CD14-positive monocyte (primary cell): Measurements from ENCODE around the gene PDIA5. TPM values are rescaled to one million over a fixed set of nuclear protein-coding genes. Genes with fewer than 3 reads are reported as not detected.
A peak's percentile ranks its signal among the peaks of the same experiment; 100 is the strongest.

Source experiments
- DNase-seq, 3 donors: peaks; one replicate each; pipeline ENCODE4 v3.0.0-alpha.2; 2011 to 2022
- H2AFZ ChIP-seq: 2 replicates; pipeline ENCODE4 v1.6.0; 2012; ENCODE audit warnings: mild to moderate bottlenecking, low read depth, low read length, inconsistent platforms; ENCODE audit not compliant: insufficient read depth, poor library complexity, severe bottlenecking
- H3K27ac ChIP-seq, 2 donors: 1 replicate in 1 of 2; 2 replicates in 1 of 2; pipeline ENCODE4 v1.5.1; 2012 to 2013; ENCODE audit warnings: low read length in 2 of 2, control low read depth in 1 of 2, inconsistent platforms in 1 of 2, low read depth in 1 of 2, mild to moderate bottlenecking in 1 of 2
- H3K27me3 ChIP-seq, 2 donors: one replicate each; pipeline versions ENCODE4 v1.6.0 to v1.6.1; 2011 to 2013; ENCODE audit warnings: low read length in 2 of 2; ENCODE audit not compliant: control insufficient read depth in 2 of 2, insufficient read depth in 2 of 2
- H3K36me3 ChIP-seq, 2 donors: replicated peaks in 1 of 2; 1 replicate in 1 of 2; 2 replicates in 1 of 2; pipeline versions ENCODE4 v1.5.1 to v1.6.1; 2012 to 2013; ENCODE audit warnings: low read length in 2 of 2, control low read depth in 1 of 2, inconsistent platforms in 1 of 2, mild to moderate bottlenecking in 1 of 2; ENCODE audit not compliant: insufficient read depth in 2 of 2, control insufficient read depth in 1 of 2
- H3K4me1 ChIP-seq, 2 donors: 1 replicate in 1 of 2; 2 replicates in 1 of 2; pipeline versions ENCODE4 v1.5.1 to v1.6.1; 2012 to 2013; ENCODE audit warnings: low read length in 2 of 2, control low read depth in 1 of 2, inconsistent platforms in 1 of 2, mild to moderate bottlenecking in 1 of 2, moderate library complexity in 1 of 2; ENCODE audit not compliant: insufficient read depth in 2 of 2, control insufficient read depth in 1 of 2
- H3K4me2 ChIP-seq: replicated peaks from 2 replicates; pipeline ENCODE3; 2012; ENCODE audit warnings: low read length, moderate library complexity, mild to moderate bottlenecking; ENCODE audit not compliant: poor library complexity, severe bottlenecking; ENCODE audit errors: extremely low read depth
- H3K4me3 ChIP-seq, 3 experiments: fragments of 200-600 bp in 1 of 3; sonication (generic) in 1 of 3; replicated peaks in 1 of 3; 1 replicate in 2 of 3; 2 replicates in 1 of 3; pipeline ENCODE4 v1.5.1; 2011 to 2013; ENCODE audit warnings: low read length in 3 of 3, mild to moderate bottlenecking in 3 of 3, control low read depth in 2 of 3, low read depth in 2 of 3, inconsistent platforms in 1 of 3, moderate library complexity in 1 of 3
- H3K79me2 ChIP-seq: 2 replicates; pipeline ENCODE4 v1.6.0; 2012; ENCODE audit warnings: mild to moderate bottlenecking, control low read depth, inconsistent platforms, low read length, moderate library complexity; ENCODE audit not compliant: insufficient read depth
- H3K9ac ChIP-seq: 2 replicates; pipeline ENCODE4 v1.6.0; 2017; ENCODE audit warnings: low read length, mild to moderate bottlenecking; ENCODE audit not compliant: insufficient read depth, poor library complexity, severe bottlenecking
- H3K9me3 ChIP-seq, 2 donors: replicated peaks in 1 of 2; 1 replicate in 1 of 2; 2 replicates in 1 of 2; pipeline versions ENCODE4 v1.5.1 to v1.6.1; 2012 to 2013; ENCODE audit warnings: low read length in 2 of 2, control low read depth in 1 of 2; ENCODE audit not compliant: control insufficient read depth in 1 of 2, insufficient read depth in 1 of 2
- H4K20me1 ChIP-seq: 2 replicates; pipeline ENCODE4 v1.6.0; 2012; ENCODE audit warnings: mild to moderate bottlenecking, low read length, control low read depth, moderate library complexity; ENCODE audit not compliant: insufficient read depth
- H3K27ac Mint-ChIP-seq, 7 donors: one replicate each; pipeline ENCODE4 v1.8.0; 2020; ENCODE audit warnings: mild to moderate bottlenecking in 7 of 7, mixed read lengths in 7 of 7, moderate library complexity in 6 of 7, inconsistent platforms in 2 of 7
- H3K27me3 Mint-ChIP-seq, 3 donors: one replicate each; pipeline ENCODE4 v1.8.0; 2021 to 2022; ENCODE audit warnings: low read depth in 3 of 3, mild to moderate bottlenecking in 3 of 3, mixed read lengths in 3 of 3, moderate library complexity in 3 of 3, inconsistent platforms in 1 of 3
- H3K36me3 Mint-ChIP-seq, 2 donors: one replicate each; pipeline ENCODE4 v1.8.0; 2020; ENCODE audit warnings: mixed read lengths in 2 of 2, inconsistent platforms in 1 of 2, mild to moderate bottlenecking in 1 of 2
- H3K4me1 Mint-ChIP-seq: one replicate; pipeline ENCODE4 v1.8.0; 2020; ENCODE audit warnings: mild to moderate bottlenecking, mixed read lengths
- H3K4me3 Mint-ChIP-seq, 2 donors: one replicate each; pipeline ENCODE4 v1.8.0; 2020; ENCODE audit warnings: mild to moderate bottlenecking in 2 of 2, mixed read lengths in 2 of 2, moderate library complexity in 1 of 2
- H3K9me3 Mint-ChIP-seq, 7 donors: one replicate each; pipeline ENCODE4 v1.8.0; 2020 to 2022; ENCODE audit warnings: mixed read lengths in 7 of 7, mild to moderate bottlenecking in 6 of 7, moderate library complexity in 6 of 7, inconsistent platforms in 2 of 7
- CTCF ChIP-seq: fragments of 200-600 bp; IDR thresholded peaks from one replicate; pipeline ENCODE4 v1.8.0; 2022; ENCODE audit warnings: antibody characterized with exemption, mild to moderate bottlenecking
- WGBS: methylation state at CpG from one replicate; pipeline ENCODE4 v1.1.5; 2013; ENCODE audit warnings: missing lambda C conversion rate; ENCODE audit not compliant: insufficient coverage; 5-methylcytosine and 5-hydroxymethylcytosine counted together
- intact Hi-C, 2 donors: fragments of 100-400 bp; cut with micrococcal nuclease; formaldehyde crosslinking; loops; one replicate each; pipeline versions ENCODE4 v1.15.0 to v1.15.1; 2023
- polyA plus RNA-seq, 3 donors: library from polyadenylated mRNA; depleted of rRNA in 1 of 3; unstranded in 2 of 3; stranded (reverse) in 1 of 3; fragments of 300-500 nt in 2 of 3; fragments of >200 nt in 1 of 3; fragmentation: Illumina TruSeq in 2 of 3; gene quantifications; 1 replicate in 2 of 3; 2 replicates in 1 of 3; pipeline ENCODE4 v1.2.3, GENCODE V29; 2012 to 2021

The PDIA5 gene
- polyA plus RNA-seq, 3 donors: 7.1 to 10.0 (median 9.2) TPM

- Mint-ChIP-seq H3K27ac (no peak overlapping the region), H3K27me3 (no peaks in the 10 kb centered on the region), H3K36me3 (peaks cover 2 to 5% of the 10 kb centered on the region in 2 donors), H3K4me3 (no peak overlapping the region), H3K9me3 (no peaks in the 10 kb centered on the region), H3K4me1 (peaks cover 29% of the 10 kb centered on the region)
- no peak overlapping the region for H2AFZ ChIP-seq
- no peak overlapping the region for H3K4me3 ChIP-seq
- H3K27ac ChIP-seq: no peak overlapping the region
- H3K4me1 ChIP-seq: peaks cover 16% of the 10 kb centered on the region in 2 donors
- no peak overlapping the region for H3K9ac ChIP-seq
- DNase-seq: no peak
- intact Hi-C loops: no loop called here
- H3K36me3 ChIP-seq: no peaks in the 10 kb centered on the region
- H3K79me2 ChIP-seq: peaks cover 72% of the 10 kb centered on the region
- TF ChIP-seq CTCF: no peak
- WGBS: 83% methylated on average over 1 of the region's 1 CpG
- no peaks in the 10 kb centered on the region for H3K27me3 ChIP-seq
- no peak overlapping the region for H3K4me2 ChIP-seq
- no peaks in the 10 kb centered on the region for H4K20me1 ChIP-seq
- H3K9me3 ChIP-seq: no peaks in the 10 kb centered on the region
Observed at GRCh38 chr3:123075359-123075758, 8.5 kb downstream of the PDIA5 start.

- Histone ChIP-seq H3K27ac (peak overlapping the region in 1 of 2 donors; percentile 3), H2AFZ (no peak overlapping the region), H3K4me1 (peaks cover 16% of the 10 kb centered on the region in 2 donors), H4K20me1 (no peaks in the 10 kb centered on the region), H3K27me3 (no peaks in the 10 kb centered on the region), H3K36me3 (no peaks in the 10 kb centered on the region), H3K4me2 (no peak overlapping the region), H3K79me2 (peaks cover 74% of the 10 kb centered on the region), H3K9me3 (no peaks in the 10 kb centered on the region), H3K9ac (no peak overlapping the region), H3K4me3 (no peak overlapping the region)
- Mint-ChIP-seq H3K27me3 (no peaks in the 10 kb centered on the region), H3K9me3 (no peaks in the 10 kb centered on the region), H3K4me1 (peaks cover 30% of the 10 kb centered on the region), H3K36me3 (peaks cover 2 to 5% of the 10 kb centered on the region in 2 donors), H3K27ac (peak overlapping the region in 1 of 7 donors; percentile 32), H3K4me3 (no peak overlapping the region)
- DNase-seq: no peak
- TF ChIP-seq CTCF: no peak
- WGBS: 89% methylated on average over 3 of the region's 4 CpGs
- intact Hi-C loops: no loop called here
Observed at GRCh38 chr3:123076112-123076495, 9.3 kb downstream of the PDIA5 start.
